WTC11 (cell line): ENCODE data around the gene TMEM147.

Source experiments
- ETV6 ChIP-seq: sonication (generic); formaldehyde crosslinking; IDR thresholded peaks from 2 replicates; pipeline ENCODE4 v1.8.1; 2022; ENCODE audit warnings: mild to moderate bottlenecking, missing genetic modification reagents
- FOXP1 ChIP-seq: sonication (generic); formaldehyde crosslinking; IDR thresholded peaks from 2 replicates; pipeline ENCODE4 v1.8.0; 2022; ENCODE audit warnings: missing genetic modification reagents, mild to moderate bottlenecking, moderate library complexity, borderline replicate concordance
- HMGA2 ChIP-seq: fragments of 250-450 bp; sonication (Bioruptor Pico); IDR thresholded peaks from 2 replicates; pipeline ENCODE4 v1.4.0; 2021; ENCODE audit warnings: mild to moderate bottlenecking, moderate library complexity
- IRF2 ChIP-seq: sonication (generic); formaldehyde crosslinking; IDR thresholded peaks from 2 replicates; pipeline ENCODE4 v1.8.0; 2022; ENCODE audit warnings: low read depth, missing genetic modification reagents, borderline replicate concordance
- SP1 ChIP-seq: sonication (generic); formaldehyde crosslinking; conservative IDR thresholded peaks from 2 replicates; pipeline ENCODE4 v1.8.1; 2022; ENCODE audit warnings: missing genetic modification reagents
- ZBTB21 ChIP-seq: sonication (generic); formaldehyde crosslinking; IDR thresholded peaks from 2 replicates; pipeline ENCODE4 v1.8.1; 2023; ENCODE audit warnings: mild to moderate bottlenecking, missing genetic modification reagents, borderline replicate concordance
- TF ChIP-seq, protein P1 (sequence below): fragments of 200-600 bp; IDR thresholded peaks from 2 replicates; pipeline ENCODE4 v1.8.0; 2022; ENCODE audit warnings: antibody characterized with exemption
- TF ChIP-seq, protein P2 (sequence below): sonication (generic); formaldehyde crosslinking; IDR thresholded peaks from 2 replicates; pipeline ENCODE4 v1.8.0; 2022; ENCODE audit warnings: mild to moderate bottlenecking, missing genetic modification reagents
- TF ChIP-seq, protein P3 (sequence below): sonication (generic); formaldehyde crosslinking; conservative IDR thresholded peaks from 2 replicates; pipeline ENCODE4 v1.8.1; 2023; ENCODE audit warnings: mild to moderate bottlenecking, low read depth, missing genetic modification reagents, moderate library complexity
- TF ChIP-seq, protein P4 (sequence below): sonication (generic); formaldehyde crosslinking; IDR thresholded peaks from 2 replicates; pipeline ENCODE4 v1.8.1; 2023; ENCODE audit warnings: mild to moderate bottlenecking, moderate library complexity, missing genetic modification reagents
- TF ChIP-seq, protein P5 (sequence below): sonication (generic); formaldehyde crosslinking; IDR thresholded peaks from 2 replicates; pipeline ENCODE4 v1.8.1; 2022; ENCODE audit warnings: low read depth, missing genetic modification reagents, borderline replicate concordance
- TF ChIP-seq, protein P6 (sequence below): sonication (generic); formaldehyde crosslinking; IDR thresholded peaks from 2 replicates; pipeline ENCODE4 v1.8.0; 2022; ENCODE audit warnings: mild to moderate bottlenecking, missing genetic modification reagents
- TF ChIP-seq, protein P7 (sequence below): sonication (generic); formaldehyde crosslinking; IDR thresholded peaks from 2 replicates; pipeline ENCODE4 v1.8.1; 2022; ENCODE audit warnings: mild to moderate bottlenecking, moderate library complexity, missing genetic modification reagents

DNA sequence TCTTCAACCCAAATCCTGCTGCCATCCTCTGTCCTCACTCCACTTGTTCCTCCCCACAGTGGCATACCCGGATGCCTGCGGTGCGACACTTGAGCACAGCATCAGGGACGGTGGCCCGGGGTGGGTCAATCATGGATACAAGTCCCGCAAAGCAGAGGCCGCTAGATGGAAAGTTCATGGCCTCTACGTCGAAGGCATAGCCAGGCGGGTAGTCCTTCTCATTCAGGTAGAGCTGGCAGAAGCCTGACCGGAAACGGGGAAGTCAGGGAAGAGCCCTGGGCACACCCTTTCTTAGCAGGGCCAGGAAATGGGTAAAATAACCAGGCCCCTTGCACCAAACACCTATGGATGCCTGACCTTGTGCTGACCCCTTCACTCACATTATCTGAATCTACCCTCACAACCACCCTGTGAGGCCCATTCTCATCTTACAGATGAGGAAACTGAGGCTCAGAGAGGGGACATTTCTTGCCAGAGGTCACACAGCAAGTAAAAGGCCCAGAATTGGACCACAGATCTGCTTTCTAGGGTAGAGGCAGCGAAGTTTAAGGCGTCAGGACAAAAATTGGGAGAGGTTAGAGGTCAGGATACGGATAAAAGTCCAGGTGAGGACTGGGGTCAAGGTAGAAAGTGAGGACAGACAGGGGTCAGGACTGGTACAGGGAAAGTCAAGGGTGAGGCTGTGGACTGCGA is 11.6 kb downstream of the TMEM147 start:
- no peak for TF ChIP-seq SP1 (CRISPR knock-in tag)
- TF ChIP-seq, protein P1, sequence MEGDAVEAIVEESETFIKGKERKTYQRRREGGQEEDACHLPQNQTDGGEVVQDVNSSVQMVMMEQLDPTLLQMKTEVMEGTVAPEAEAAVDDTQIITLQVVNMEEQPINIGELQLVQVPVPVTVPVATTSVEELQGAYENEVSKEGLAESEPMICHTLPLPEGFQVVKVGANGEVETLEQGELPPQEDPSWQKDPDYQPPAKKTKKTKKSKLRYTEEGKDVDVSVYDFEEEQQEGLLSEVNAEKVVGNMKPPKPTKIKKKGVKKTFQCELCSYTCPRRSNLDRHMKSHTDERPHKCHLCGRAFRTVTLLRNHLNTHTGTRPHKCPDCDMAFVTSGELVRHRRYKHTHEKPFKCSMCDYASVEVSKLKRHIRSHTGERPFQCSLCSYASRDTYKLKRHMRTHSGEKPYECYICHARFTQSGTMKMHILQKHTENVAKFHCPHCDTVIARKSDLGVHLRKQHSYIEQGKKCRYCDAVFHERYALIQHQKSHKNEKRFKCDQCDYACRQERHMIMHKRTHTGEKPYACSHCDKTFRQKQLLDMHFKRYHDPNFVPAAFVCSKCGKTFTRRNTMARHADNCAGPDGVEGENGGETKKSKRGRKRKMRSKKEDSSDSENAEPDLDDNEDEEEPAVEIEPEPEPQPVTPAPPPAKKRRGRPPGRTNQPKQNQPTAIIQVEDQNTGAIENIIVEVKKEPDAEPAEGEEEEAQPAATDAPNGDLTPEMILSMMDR, result no peak
- TF ChIP-seq, protein P2, sequence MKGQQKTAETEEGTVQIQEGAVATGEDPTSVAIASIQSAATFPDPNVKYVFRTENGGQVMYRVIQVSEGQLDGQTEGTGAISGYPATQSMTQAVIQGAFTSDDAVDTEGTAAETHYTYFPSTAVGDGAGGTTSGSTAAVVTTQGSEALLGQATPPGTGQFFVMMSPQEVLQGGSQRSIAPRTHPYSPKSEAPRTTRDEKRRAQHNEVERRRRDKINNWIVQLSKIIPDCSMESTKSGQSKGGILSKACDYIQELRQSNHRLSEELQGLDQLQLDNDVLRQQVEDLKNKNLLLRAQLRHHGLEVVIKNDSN, result no peak
- TF ChIP-seq, protein P3, sequence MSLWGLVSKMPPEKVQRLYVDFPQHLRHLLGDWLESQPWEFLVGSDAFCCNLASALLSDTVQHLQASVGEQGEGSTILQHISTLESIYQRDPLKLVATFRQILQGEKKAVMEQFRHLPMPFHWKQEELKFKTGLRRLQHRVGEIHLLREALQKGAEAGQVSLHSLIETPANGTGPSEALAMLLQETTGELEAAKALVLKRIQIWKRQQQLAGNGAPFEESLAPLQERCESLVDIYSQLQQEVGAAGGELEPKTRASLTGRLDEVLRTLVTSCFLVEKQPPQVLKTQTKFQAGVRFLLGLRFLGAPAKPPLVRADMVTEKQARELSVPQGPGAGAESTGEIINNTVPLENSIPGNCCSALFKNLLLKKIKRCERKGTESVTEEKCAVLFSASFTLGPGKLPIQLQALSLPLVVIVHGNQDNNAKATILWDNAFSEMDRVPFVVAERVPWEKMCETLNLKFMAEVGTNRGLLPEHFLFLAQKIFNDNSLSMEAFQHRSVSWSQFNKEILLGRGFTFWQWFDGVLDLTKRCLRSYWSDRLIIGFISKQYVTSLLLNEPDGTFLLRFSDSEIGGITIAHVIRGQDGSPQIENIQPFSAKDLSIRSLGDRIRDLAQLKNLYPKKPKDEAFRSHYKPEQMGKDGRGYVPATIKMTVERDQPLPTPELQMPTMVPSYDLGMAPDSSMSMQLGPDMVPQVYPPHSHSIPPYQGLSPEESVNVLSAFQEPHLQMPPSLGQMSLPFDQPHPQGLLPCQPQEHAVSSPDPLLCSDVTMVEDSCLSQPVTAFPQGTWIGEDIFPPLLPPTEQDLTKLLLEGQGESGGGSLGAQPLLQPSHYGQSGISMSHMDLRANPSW (CRISPR knock-in tag), result no peak
- TF ChIP-seq, protein P4, sequence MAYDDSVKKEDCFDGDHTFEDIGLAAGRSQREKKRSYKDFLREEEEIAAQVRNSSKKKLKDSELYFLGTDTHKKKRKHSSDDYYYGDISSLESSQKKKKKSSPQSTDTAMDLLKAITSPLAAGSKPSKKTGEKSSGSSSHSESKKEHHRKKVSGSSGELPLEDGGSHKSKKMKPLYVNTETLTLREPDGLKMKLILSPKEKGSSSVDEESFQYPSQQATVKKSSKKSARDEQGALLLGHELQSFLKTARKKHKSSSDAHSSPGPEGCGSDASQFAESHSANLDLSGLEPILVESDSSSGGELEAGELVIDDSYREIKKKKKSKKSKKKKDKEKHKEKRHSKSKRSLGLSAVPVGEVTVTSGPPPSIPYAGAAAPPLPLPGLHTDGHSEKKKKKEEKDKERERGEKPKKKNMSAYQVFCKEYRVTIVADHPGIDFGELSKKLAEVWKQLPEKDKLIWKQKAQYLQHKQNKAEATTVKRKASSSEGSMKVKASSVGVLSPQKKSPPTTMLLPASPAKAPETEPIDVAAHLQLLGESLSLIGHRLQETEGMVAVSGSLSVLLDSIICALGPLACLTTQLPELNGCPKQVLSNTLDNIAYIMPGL (CRISPR knock-in tag), result no peak
- TF ChIP-seq, protein P5, sequence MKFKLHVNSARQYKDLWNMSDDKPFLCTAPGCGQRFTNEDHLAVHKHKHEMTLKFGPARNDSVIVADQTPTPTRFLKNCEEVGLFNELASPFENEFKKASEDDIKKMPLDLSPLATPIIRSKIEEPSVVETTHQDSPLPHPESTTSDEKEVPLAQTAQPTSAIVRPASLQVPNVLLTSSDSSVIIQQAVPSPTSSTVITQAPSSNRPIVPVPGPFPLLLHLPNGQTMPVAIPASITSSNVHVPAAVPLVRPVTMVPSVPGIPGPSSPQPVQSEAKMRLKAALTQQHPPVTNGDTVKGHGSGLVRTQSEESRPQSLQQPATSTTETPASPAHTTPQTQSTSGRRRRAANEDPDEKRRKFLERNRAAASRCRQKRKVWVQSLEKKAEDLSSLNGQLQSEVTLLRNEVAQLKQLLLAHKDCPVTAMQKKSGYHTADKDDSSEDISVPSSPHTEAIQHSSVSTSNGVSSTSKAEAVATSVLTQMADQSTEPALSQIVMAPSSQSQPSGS (CRISPR knock-in tag), result no peak
- no peak for TF ChIP-seq ETV6 (CRISPR knock-in tag)
- TF ChIP-seq HMGA2 (CRISPR knock-in tag), result no peak
- no peak for TF ChIP-seq ZBTB21 (CRISPR knock-in tag)
- TF ChIP-seq, protein P6, sequence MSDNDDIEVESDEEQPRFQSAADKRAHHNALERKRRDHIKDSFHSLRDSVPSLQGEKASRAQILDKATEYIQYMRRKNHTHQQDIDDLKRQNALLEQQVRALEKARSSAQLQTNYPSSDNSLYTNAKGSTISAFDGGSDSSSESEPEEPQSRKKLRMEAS (CRISPR knock-in tag), result no peak
- TF ChIP-seq FOXP1 (CRISPR knock-in tag), result no peak
- TF ChIP-seq, protein P7, sequence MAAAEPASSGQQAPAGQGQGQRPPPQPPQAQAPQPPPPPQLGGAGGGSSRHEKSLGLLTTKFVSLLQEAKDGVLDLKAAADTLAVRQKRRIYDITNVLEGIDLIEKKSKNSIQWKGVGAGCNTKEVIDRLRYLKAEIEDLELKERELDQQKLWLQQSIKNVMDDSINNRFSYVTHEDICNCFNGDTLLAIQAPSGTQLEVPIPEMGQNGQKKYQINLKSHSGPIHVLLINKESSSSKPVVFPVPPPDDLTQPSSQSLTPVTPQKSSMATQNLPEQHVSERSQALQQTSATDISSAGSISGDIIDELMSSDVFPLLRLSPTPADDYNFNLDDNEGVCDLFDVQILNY (CRISPR knock-in tag), result no peak
- TF ChIP-seq IRF2 (CRISPR knock-in tag), result no peak
